ENCODE results near the gene LRRC3C. TPM values are rescaled to one million over a fixed set of nuclear protein-coding genes. Genes with fewer than 3 reads are reported as not detected.

Gene LRRC3C
- polyA plus RNA-seq, 3 donors: not detected

DNA sequence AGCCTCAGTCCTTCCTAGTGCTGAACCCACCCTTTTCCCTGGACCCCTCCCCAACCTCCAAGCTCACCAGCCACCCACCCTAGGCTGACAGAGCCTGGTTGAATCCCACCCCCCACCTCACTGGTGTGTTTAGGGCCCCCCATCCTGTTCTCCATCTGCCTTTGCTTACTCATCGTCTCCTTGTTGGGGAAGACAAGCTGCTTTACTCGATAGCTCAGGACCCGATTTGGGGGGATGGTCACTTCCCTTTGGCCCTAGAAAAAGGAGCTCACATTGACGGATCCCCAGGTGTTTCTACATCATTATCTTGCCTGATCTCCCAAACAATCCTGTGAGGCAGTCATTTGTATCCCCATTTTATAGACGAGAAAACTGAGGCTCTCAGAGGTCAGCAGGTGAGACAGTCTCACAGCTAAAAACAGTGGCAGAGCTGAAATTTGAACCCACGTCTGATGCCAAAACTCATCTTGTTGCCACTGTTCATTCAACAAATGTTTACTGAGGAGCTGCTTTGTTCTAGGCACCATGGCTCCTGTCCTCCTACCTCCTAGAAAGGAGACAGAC is 18.7 kb upstream of the LRRC3C start:
- H3K79me2 ChIP-seq (ENCODE audit: insufficient read depth, low read length): no peaks in the 10 kb centered on the region
- no peaks in the 10 kb centered on the region for H3K9me3 Mint-ChIP-seq
- no peaks in the 10 kb centered on the region for H3K4me1 ChIP-seq (ENCODE audit: control insufficient read depth in 1 of 2, insufficient read depth in 2 of 2, low read length in 2 of 2)
- no peaks in the 10 kb centered on the region for H3K27me3 ChIP-seq (ENCODE audit: control insufficient read depth in 2 of 2, insufficient read depth in 2 of 2, low read length in 2 of 2)
- no peaks in the 10 kb centered on the region for H3K4me1 Mint-ChIP-seq
- no peak overlapping the region for H3K4me3 ChIP-seq (replicated peaks in 1 of 3; ENCODE audit: low read depth in 2 of 3, low read length in 3 of 3)
- no peak overlapping the region for H3K27ac Mint-ChIP-seq
- H3K27ac ChIP-seq (ENCODE audit: low read depth in 1 of 2, low read length in 2 of 2): no peak overlapping the region
- 93% methylated on average over 6 of the region's 6 CpGs for WGBS (ENCODE audit: insufficient coverage)
- H2AFZ ChIP-seq (ENCODE audit: insufficient read depth, low read depth, low read length, poor library complexity, severe bottlenecking): no peak overlapping the region
- H3K9me3 ChIP-seq (replicated peaks in 1 of 2; ENCODE audit: control insufficient read depth in 1 of 2, insufficient read depth in 1 of 2, low read length in 2 of 2): no peaks in the 10 kb centered on the region
- no peak overlapping the region for H3K4me2 ChIP-seq (replicated peaks; ENCODE audit: extremely low read depth, low read length, poor library complexity, severe bottlenecking)
- no peaks in the 10 kb centered on the region for H3K36me3 ChIP-seq (replicated peaks in 1 of 2; ENCODE audit: control insufficient read depth in 1 of 2, insufficient read depth in 2 of 2, low read length in 2 of 2)
- no peak overlapping the region for H3K9ac ChIP-seq (ENCODE audit: insufficient read depth, low read length, poor library complexity, severe bottlenecking)
- no peak for DNase-seq
- intact Hi-C loops (cut with micrococcal nuclease): no loop called here
- H3K4me3 Mint-ChIP-seq: no peak overlapping the region
- H4K20me1 ChIP-seq (ENCODE audit: insufficient read depth, low read length): no peaks in the 10 kb centered on the region
- TF ChIP-seq, protein P1, sequence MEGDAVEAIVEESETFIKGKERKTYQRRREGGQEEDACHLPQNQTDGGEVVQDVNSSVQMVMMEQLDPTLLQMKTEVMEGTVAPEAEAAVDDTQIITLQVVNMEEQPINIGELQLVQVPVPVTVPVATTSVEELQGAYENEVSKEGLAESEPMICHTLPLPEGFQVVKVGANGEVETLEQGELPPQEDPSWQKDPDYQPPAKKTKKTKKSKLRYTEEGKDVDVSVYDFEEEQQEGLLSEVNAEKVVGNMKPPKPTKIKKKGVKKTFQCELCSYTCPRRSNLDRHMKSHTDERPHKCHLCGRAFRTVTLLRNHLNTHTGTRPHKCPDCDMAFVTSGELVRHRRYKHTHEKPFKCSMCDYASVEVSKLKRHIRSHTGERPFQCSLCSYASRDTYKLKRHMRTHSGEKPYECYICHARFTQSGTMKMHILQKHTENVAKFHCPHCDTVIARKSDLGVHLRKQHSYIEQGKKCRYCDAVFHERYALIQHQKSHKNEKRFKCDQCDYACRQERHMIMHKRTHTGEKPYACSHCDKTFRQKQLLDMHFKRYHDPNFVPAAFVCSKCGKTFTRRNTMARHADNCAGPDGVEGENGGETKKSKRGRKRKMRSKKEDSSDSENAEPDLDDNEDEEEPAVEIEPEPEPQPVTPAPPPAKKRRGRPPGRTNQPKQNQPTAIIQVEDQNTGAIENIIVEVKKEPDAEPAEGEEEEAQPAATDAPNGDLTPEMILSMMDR (IDR thresholded peaks at IDR 0.05): no peak
- H3K27me3 Mint-ChIP-seq (ENCODE audit: low read depth in 3 of 3): peaks cover 0 to 3% (median 2%) of the 10 kb centered on the region in 3 donors
- peaks cover 2 to 7% of the 10 kb centered on the region in 2 donors for H3K36me3 Mint-ChIP-seq

DNA sequence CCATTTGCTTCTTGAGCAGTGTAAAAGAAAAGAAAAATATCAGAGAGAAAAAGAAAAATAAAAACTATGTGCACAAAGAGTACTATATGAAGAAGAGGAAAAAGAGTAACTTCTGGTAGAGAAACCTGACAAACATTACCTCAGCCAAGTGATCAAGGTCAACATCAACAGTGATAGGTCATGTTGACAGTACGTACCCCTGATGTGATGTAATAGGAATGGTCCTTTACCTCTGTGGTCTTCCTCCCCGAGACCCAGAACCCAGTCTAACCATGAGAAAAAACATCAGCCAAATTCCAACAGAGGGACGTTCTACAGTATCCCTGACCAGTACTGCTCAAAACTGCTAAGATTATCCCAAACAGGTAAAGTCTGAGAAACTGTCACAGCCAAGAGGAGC is 13.5 kb upstream of the LRRC3C start:
- no CpG with 5 or more reads among the region's 3 CpGs for WGBS (ENCODE audit: insufficient coverage)
- no peak overlapping the region for H3K9ac ChIP-seq (ENCODE audit: insufficient read depth, low read length, poor library complexity, severe bottlenecking)
- H3K27ac Mint-ChIP-seq: peak overlapping the region in 1 of 7 donors; percentile 37

More for the DNA sequence above, 13.5 kb upstream of the LRRC3C start:
- Histone ChIP-seq H3K4me1 (ENCODE audit: control insufficient read depth in 1 of 2, insufficient read depth in 2 of 2, low read length in 2 of 2) (no peaks in the 10 kb centered on the region), H3K36me3 (replicated peaks in 1 of 2; ENCODE audit: control insufficient read depth in 1 of 2, insufficient read depth in 2 of 2, low read length in 2 of 2) (no peaks in the 10 kb centered on the region), H3K27me3 (ENCODE audit: control insufficient read depth in 2 of 2, insufficient read depth in 2 of 2, low read length in 2 of 2) (no peaks in the 10 kb centered on the region), H3K4me3 (replicated peaks in 1 of 3; ENCODE audit: low read depth in 2 of 3, low read length in 3 of 3) (no peak overlapping the region), H3K79me2 (ENCODE audit: insufficient read depth, low read length) (no peaks in the 10 kb centered on the region), H2AFZ (ENCODE audit: insufficient read depth, low read depth, low read length, poor library complexity, severe bottlenecking) (no peak overlapping the region), H3K4me2 (replicated peaks; ENCODE audit: extremely low read depth, low read length, poor library complexity, severe bottlenecking) (no peak overlapping the region), H4K20me1 (ENCODE audit: insufficient read depth, low read length) (no peaks in the 10 kb centered on the region), H3K9me3 (replicated peaks in 1 of 2; ENCODE audit: control insufficient read depth in 1 of 2, insufficient read depth in 1 of 2, low read length in 2 of 2) (no peaks in the 10 kb centered on the region), H3K27ac (ENCODE audit: low read depth in 1 of 2, low read length in 2 of 2) (no peak overlapping the region)
- no peak for DNase-seq
- Mint-ChIP-seq H3K9me3 (no peaks in the 10 kb centered on the region), H3K4me3 (no peak overlapping the region), H3K36me3 (peaks cover 13% of the 10 kb centered on the region in 2 donors), H3K27me3 (ENCODE audit: low read depth in 3 of 3) (peaks cover 0 to 1% (median 0%) of the 10 kb centered on the region in 3 donors), H3K4me1 (no peaks in the 10 kb centered on the region)
- TF ChIP-seq, protein P1 (IDR thresholded peaks at IDR 0.05): no peak
- intact Hi-C loops (cut with micrococcal nuclease): no loop called here
